Measurements from ENCODE around the gene THADA.
A peak's percentile ranks its signal among the peaks of the same experiment; 100 is the strongest.
"Not testable (repeated sequence)": the region's sequence is repeated elsewhere in the genome, so short reads cannot be mapped to it uniquely, and the experiment has no call there.

The THADA gene

GRCh38 chr2:43298500-43298899 lies 297.3 kb downstream of the THADA start:
- POLR2A ChIA-PET = no interaction called here
- H3K4me1 ChIP-seq (ENCODE audit: control extremely low read depth in 1 of 4, control insufficient read depth in 4 of 4, insufficient read depth in 4 of 4, low read length in 3 of 4) = peaks cover 0 to 11% (median 6%) of the 10 kb centered on the region in 4 experiments
- CTCF ChIA-PET = interaction anchor here (0.9 kb wide), 1 partner anchor 8 kb away, joined by 3 read pairs; no protein-coding TSS in a partner anchor

GRCh38 chr2:43297740-43298139 lies 298.1 kb downstream of the THADA start:
- H3K27ac ChIP-seq (ENCODE audit: insufficient read depth in 1 of 2, low read depth in 1 of 2, low read length in 2 of 2, poor library complexity in 1 of 2, severe bottlenecking in 2 of 2); H3K4me3 ChIP-seq (ENCODE audit: control insufficient read depth in 1 of 7, extremely low read depth in 1 of 7, insufficient read depth in 4 of 7, low read depth in 2 of 7, low read length in 6 of 7); DNase-seq; H3K36me3 ChIP-seq (ENCODE audit: control insufficient read depth in 4 of 4, insufficient read depth in 4 of 4, low read length in 3 of 4); H3K9me3 ChIP-seq (ENCODE audit: control extremely low read depth in 1 of 5, control insufficient read depth in 4 of 5, insufficient read depth in 2 of 5, low read depth in 1 of 5, low read length in 4 of 5); CTCF ChIA-PET; POLR2A ChIA-PET; H3K27me3 ChIP-seq (replicated peaks in 2 of 5; ENCODE audit: control insufficient read depth in 4 of 5, insufficient read depth in 5 of 5, low read length in 4 of 5): not testable (repeated sequence)
- H3K4me1 ChIP-seq (ENCODE audit: control extremely low read depth in 1 of 4, control insufficient read depth in 4 of 4, insufficient read depth in 4 of 4, low read length in 3 of 4) = peaks cover 0 to 13% (median 6%) of the 10 kb centered on the region in 4 experiments
- no CpG with 5 or more reads among the region's 36 CpGs for WGBS (ENCODE audit: insufficient coverage)

More at GRCh38 chr2:43298500-43298899, 297.3 kb downstream of the THADA start:
- Histone ChIP-seq H3K9me3 (ENCODE audit: control extremely low read depth in 1 of 5, control insufficient read depth in 4 of 5, insufficient read depth in 2 of 5, low read depth in 1 of 5, low read length in 4 of 5) (no peaks in the 10 kb centered on the region), H3K27me3 (replicated peaks in 2 of 5; ENCODE audit: control insufficient read depth in 4 of 5, insufficient read depth in 5 of 5, low read length in 4 of 5) (no peaks in the 10 kb centered on the region), H3K36me3 (ENCODE audit: control insufficient read depth in 4 of 4, insufficient read depth in 4 of 4, low read length in 3 of 4) (no peaks in the 10 kb centered on the region), H3K4me3 (ENCODE audit: control insufficient read depth in 1 of 7, extremely low read depth in 1 of 7, insufficient read depth in 4 of 7, low read depth in 2 of 7, low read length in 6 of 7) (no peak overlapping the region), H3K27ac (ENCODE audit: insufficient read depth in 1 of 2, low read depth in 1 of 2, low read length in 2 of 2, poor library complexity in 1 of 2, severe bottlenecking in 2 of 2) (no peak overlapping the region)
- DNase-seq = no peak

GRCh38 chr2:43294973-43295603 lies 300.8 kb downstream of the THADA start:
- DNase-seq = no peak
- Histone ChIP-seq H3K4me3 (ENCODE audit: control insufficient read depth in 1 of 7, extremely low read depth in 1 of 7, insufficient read depth in 4 of 7, low read depth in 2 of 7, low read length in 6 of 7) (no peak overlapping the region), H3K27ac (ENCODE audit: insufficient read depth in 1 of 2, low read depth in 1 of 2, low read length in 2 of 2, poor library complexity in 1 of 2, severe bottlenecking in 2 of 2) (no peak overlapping the region), H3K27me3 (replicated peaks in 2 of 5; ENCODE audit: control insufficient read depth in 4 of 5, insufficient read depth in 5 of 5, low read length in 4 of 5) (no peaks in the 10 kb centered on the region), H3K9me3 (ENCODE audit: control extremely low read depth in 1 of 5, control insufficient read depth in 4 of 5, insufficient read depth in 2 of 5, low read depth in 1 of 5, low read length in 4 of 5) (no peaks in the 10 kb centered on the region), H3K36me3 (ENCODE audit: control insufficient read depth in 4 of 4, insufficient read depth in 4 of 4, low read length in 3 of 4) (peaks cover 2 to 21% (median 15%) of the 10 kb centered on the region in 4 experiments), H3K4me1 (ENCODE audit: control extremely low read depth in 1 of 4, control insufficient read depth in 4 of 4, insufficient read depth in 4 of 4, low read length in 3 of 4) (peaks cover 0 to 13% (median 6%) of the 10 kb centered on the region in 4 experiments)
- CTCF ChIA-PET = no interaction called here
- POLR2A ChIA-PET = no interaction called here
- 94% methylated on average over 4 of the region's 5 CpGs for WGBS (ENCODE audit: insufficient coverage)

GRCh38 chr2:43293744-43294695 lies 301.8 kb downstream of the THADA start:
- no peaks in the 10 kb centered on the region for H3K9me3 ChIP-seq (ENCODE audit: control extremely low read depth in 1 of 5, control insufficient read depth in 4 of 5, insufficient read depth in 2 of 5, low read depth in 1 of 5, low read length in 4 of 5)
- 76% methylated on average over 5 of the region's 6 CpGs for WGBS (ENCODE audit: insufficient coverage)
- H3K4me3 ChIP-seq (ENCODE audit: control insufficient read depth in 1 of 7, extremely low read depth in 1 of 7, insufficient read depth in 4 of 7, low read depth in 2 of 7, low read length in 6 of 7) = no peak overlapping the region
- peak overlapping the region in 1 of 2 experiments; percentile 67 for H3K27ac ChIP-seq (ENCODE audit: insufficient read depth in 1 of 2, low read depth in 1 of 2, low read length in 2 of 2, poor library complexity in 1 of 2, severe bottlenecking in 2 of 2)
- peaks cover 2 to 23% (median 15%) of the 10 kb centered on the region in 4 experiments for H3K36me3 ChIP-seq (ENCODE audit: control insufficient read depth in 4 of 4, insufficient read depth in 4 of 4, low read length in 3 of 4)
- peak; percentile 77 to 90 (median 88) for DNase-seq
- no peaks in the 10 kb centered on the region for H3K27me3 ChIP-seq (replicated peaks in 2 of 5; ENCODE audit: control insufficient read depth in 4 of 5, insufficient read depth in 5 of 5, low read length in 4 of 5)
- CTCF ChIA-PET = interaction anchor here (1.8 kb wide), 1 partner anchor 16 kb away, joined by 6 read pairs; no protein-coding TSS in a partner anchor
- H3K4me1 ChIP-seq (ENCODE audit: control extremely low read depth in 1 of 4, control insufficient read depth in 4 of 4, insufficient read depth in 4 of 4, low read length in 3 of 4) = peaks cover 0 to 13% (median 6%) of the 10 kb centered on the region in 4 experiments
- POLR2A ChIA-PET = interaction anchor here (0.6 kb wide), 1 partner anchor 159 kb away, joined by 3 read pairs; no protein-coding TSS in a partner anchor

GRCh38 chr2:43292851-43293743 lies 302.7 kb downstream of the THADA start:
- Histone ChIP-seq H3K27me3 (replicated peaks in 2 of 5; ENCODE audit: control insufficient read depth in 4 of 5, insufficient read depth in 5 of 5, low read length in 4 of 5) (no peaks in the 10 kb centered on the region), H3K4me1 (ENCODE audit: control extremely low read depth in 1 of 4, control insufficient read depth in 4 of 4, insufficient read depth in 4 of 4, low read length in 3 of 4) (peaks cover 0 to 13% (median 6%) of the 10 kb centered on the region in 4 experiments), H3K4me3 (ENCODE audit: control insufficient read depth in 1 of 7, extremely low read depth in 1 of 7, insufficient read depth in 4 of 7, low read depth in 2 of 7, low read length in 6 of 7) (no peak overlapping the region), H3K9me3 (ENCODE audit: control extremely low read depth in 1 of 5, control insufficient read depth in 4 of 5, insufficient read depth in 2 of 5, low read depth in 1 of 5, low read length in 4 of 5) (no peaks in the 10 kb centered on the region), H3K36me3 (ENCODE audit: control insufficient read depth in 4 of 4, insufficient read depth in 4 of 4, low read length in 3 of 4) (peaks cover 6 to 23% (median 16%) of the 10 kb centered on the region in 4 experiments), H3K27ac (ENCODE audit: insufficient read depth in 1 of 2, low read depth in 1 of 2, low read length in 2 of 2, poor library complexity in 1 of 2, severe bottlenecking in 2 of 2) (peak overlapping the region in 1 of 2 experiments; percentile 18)
- CTCF ChIA-PET = interaction anchor here (1.8 kb wide), 1 partner anchor 15 kb away, joined by 6 read pairs; no protein-coding TSS in a partner anchor
- POLR2A ChIA-PET = no interaction called here
- WGBS (ENCODE audit: insufficient coverage) = 96% methylated on average over 7 of the region's 11 CpGs
- DNase-seq = no peak

GRCh38 chr2:43292297-43292696 lies 303.5 kb downstream of the THADA start:
- Histone ChIP-seq H3K27me3 (replicated peaks in 2 of 5; ENCODE audit: control insufficient read depth in 4 of 5, insufficient read depth in 5 of 5, low read length in 4 of 5) (no peaks in the 10 kb centered on the region), H3K4me1 (ENCODE audit: control extremely low read depth in 1 of 4, control insufficient read depth in 4 of 4, insufficient read depth in 4 of 4, low read length in 3 of 4) (peaks cover 0 to 13% (median 6%) of the 10 kb centered on the region in 4 experiments), H3K36me3 (ENCODE audit: control insufficient read depth in 4 of 4, insufficient read depth in 4 of 4, low read length in 3 of 4) (peaks cover 6 to 29% (median 21%) of the 10 kb centered on the region in 4 experiments), H3K27ac (ENCODE audit: insufficient read depth in 1 of 2, low read depth in 1 of 2, low read length in 2 of 2, poor library complexity in 1 of 2, severe bottlenecking in 2 of 2) (no peak overlapping the region), H3K9me3 (ENCODE audit: control extremely low read depth in 1 of 5, control insufficient read depth in 4 of 5, insufficient read depth in 2 of 5, low read depth in 1 of 5, low read length in 4 of 5) (no peaks in the 10 kb centered on the region), H3K4me3 (ENCODE audit: control insufficient read depth in 1 of 7, extremely low read depth in 1 of 7, insufficient read depth in 4 of 7, low read depth in 2 of 7, low read length in 6 of 7) (no peak overlapping the region)
- POLR2A ChIA-PET = no interaction called here
- DNase-seq = no peak
- CTCF ChIA-PET = no interaction called here
- WGBS (ENCODE audit: insufficient coverage) = 100% methylated on average over 1 of the region's 1 CpG

Measured in common myeloid progenitor, CD34-positive (primary cell).